GM23338 (cell line): ENCODE measurements around the gene RAP1GAP2. TPM values are rescaled to one million over a fixed set of nuclear protein-coding genes. Genes with fewer than 3 reads are reported as not detected.
A peak's percentile ranks its signal among the peaks of the same experiment; 100 is the strongest.

ENCODE experiments used
- ATAC-seq: fragments of 200-7000 bp; cut with Tn5 transposase; 3 replicates; pipeline ENCODE4 v1.9.1; 2020
- DNase-seq: peaks from one replicate; pipeline ENCODE4 v3.0.0-alpha.2; 2015; ENCODE audit warnings: low spot score
- H2AFZ ChIP-seq: fragments of 200-600 bp; sonication (generic); 2 replicates; pipeline ENCODE4 v1.8.0; 2016; ENCODE audit warnings: antibody characterized with exemption, mild to moderate bottlenecking, moderate library complexity
- H3F3A ChIP-seq: fragments of 200-600 bp; sonication (generic); replicated peaks from 2 replicates; pipeline ENCODE4 v1.8.0; 2017; ENCODE audit warnings: antibody characterized with exemption, mixed run types, low read depth
- H3K27ac ChIP-seq: fragments of 200-600 bp; sonication (generic); 2 replicates; pipeline ENCODE4 v1.6.1; 2016; ENCODE audit warnings: low read depth
- H3K27me3 ChIP-seq: fragments of 200-600 bp; sonication (generic); 2 replicates; pipeline ENCODE4 v1.8.0; 2016; ENCODE audit warnings: mild to moderate bottlenecking, mixed run types, moderate library complexity; ENCODE audit not compliant: insufficient read depth
- H3K36me3 ChIP-seq: fragments of 200-600 bp; sonication (generic); 2 replicates; pipeline ENCODE4 v1.8.0; 2016; ENCODE audit warnings: mild to moderate bottlenecking; ENCODE audit not compliant: insufficient read depth
- H3K4me1 ChIP-seq: fragments of 200-600 bp; sonication (generic); 2 replicates; pipeline ENCODE4 v1.8.0; 2016; ENCODE audit warnings: mild to moderate bottlenecking, moderate library complexity; ENCODE audit not compliant: insufficient read depth
- H3K4me2 ChIP-seq: fragments of 200-600 bp; sonication (generic); 2 replicates; pipeline ENCODE4 v1.7.1; 2017; ENCODE audit warnings: mixed run types
- H3K4me3 ChIP-seq: fragments of 200-600 bp; sonication (generic); 2 replicates; pipeline ENCODE4 v1.6.1; 2016; ENCODE audit warnings: mixed run types
- H3K79me2 ChIP-seq: fragments of 200-600 bp; sonication (generic); replicated peaks from 2 replicates; pipeline ENCODE4 v1.8.0; 2017; ENCODE audit warnings: mild to moderate bottlenecking; ENCODE audit not compliant: insufficient read depth
- H3K9me2 ChIP-seq: fragments of 200-600 bp; sonication (generic); 2 replicates; pipeline ENCODE4 v1.8.0; 2017; ENCODE audit not compliant: insufficient read depth
- H4K20me1 ChIP-seq: fragments of 200-600 bp; sonication (generic); replicated peaks from 2 replicates; pipeline ENCODE4 v1.8.0; 2017; ENCODE audit warnings: mild to moderate bottlenecking; ENCODE audit not compliant: insufficient read depth
- H3K27ac Mint-ChIP-seq: 2 replicates; pipeline ENCODE4 v1.8.0; 2020; ENCODE audit warnings: inconsistent platforms, mild to moderate bottlenecking, moderate library complexity, mixed read lengths
- H3K27me3 Mint-ChIP-seq: 3 replicates; pipeline ENCODE4 v1.8.0; 2022; ENCODE audit warnings: low read depth, mild to moderate bottlenecking, moderate library complexity, mixed read lengths, inconsistent platforms; ENCODE audit not compliant: insufficient read depth, poor library complexity
- H3K36me3 Mint-ChIP-seq: 3 replicates; pipeline ENCODE4 v1.8.0; 2021; ENCODE audit warnings: low read depth, mild to moderate bottlenecking, inconsistent platforms, moderate library complexity, mixed read lengths
- H3K4me1 Mint-ChIP-seq: 3 replicates; pipeline ENCODE4 v1.8.0; 2020; ENCODE audit warnings: mild to moderate bottlenecking, inconsistent platforms, mixed read lengths
- H3K4me3 Mint-ChIP-seq: 3 replicates; pipeline ENCODE4 v1.8.0; 2021; ENCODE audit warnings: moderate library complexity, mild to moderate bottlenecking, inconsistent platforms, mixed read lengths
- H3K9me3 Mint-ChIP-seq: 3 replicates; pipeline ENCODE4 v1.8.0; 2020; ENCODE audit warnings: moderate library complexity, mild to moderate bottlenecking, inconsistent platforms, mixed read lengths
- CREB1 ChIP-seq: fragments of 250-450 bp; sonication (Bioruptor Pico); IDR thresholded peaks from 2 replicates; pipeline ENCODE4 v1.5.0; 2020; ENCODE audit warnings: low read depth, mild to moderate bottlenecking, moderate library complexity
- CTCF ChIP-seq, 2 experiments: fragments of 200-600 bp in 1 of 2; sonication (generic) in 1 of 2; conservative IDR thresholded peaks; 2 replicates each; pipeline versions ENCODE4 v1.5.1 to v1.6.1; 2016 to 2017; ENCODE audit warnings: antibody characterized with exemption in 2 of 2, low read depth in 2 of 2, mild to moderate bottlenecking in 2 of 2, moderate library complexity in 1 of 2
- ETS1 ChIP-seq: IDR thresholded peaks from 2 replicates; pipeline ENCODE4 v1.6.1; 2016; ENCODE audit warnings: antibody characterized with exemption
- EZH2 ChIP-seq: fragments of 200-600 bp; sonication (generic); IDR thresholded peaks from one replicate; pipeline ENCODE4 v1.8.0; 2017; ENCODE audit warnings: antibody characterized with exemption, mild to moderate bottlenecking, low read depth; ENCODE audit not compliant: unreplicated experiment
- EZH2phosphoT487 ChIP-seq: fragments of 200-600 bp; sonication (generic); IDR thresholded peaks from one replicate; pipeline ENCODE4 v1.8.1; 2018; ENCODE audit warnings: antibody characterized with exemption; ENCODE audit not compliant: unreplicated experiment
- JUNB ChIP-seq: IDR thresholded peaks from one replicate; pipeline ENCODE4 v1.6.1; 2016; ENCODE audit warnings: antibody characterized with exemption; ENCODE audit not compliant: unreplicated experiment
- NANOG ChIP-seq: IDR thresholded peaks from 2 replicates; pipeline ENCODE4 v1.6.1; 2016; ENCODE audit warnings: antibody characterized with exemption, borderline replicate concordance
- POLR2AphosphoS5 ChIP-seq: IDR thresholded peaks from 2 replicates; pipeline ENCODE4 v1.6.1; 2016; ENCODE audit warnings: antibody characterized with exemption, low read depth
- REST ChIP-seq: IDR thresholded peaks from one replicate; pipeline ENCODE4 v1.6.1; 2018; ENCODE audit warnings: antibody characterized with exemption; ENCODE audit not compliant: unreplicated experiment
- STAT1 ChIP-seq: IDR thresholded peaks from one replicate; pipeline ENCODE4 v1.6.1; 2016; ENCODE audit warnings: antibody characterized with exemption; ENCODE audit not compliant: unreplicated experiment
- ZNF114 ChIP-seq: fragments of 250-450 bp; sonication (Bioruptor Pico); IDR thresholded peaks from 2 replicates; pipeline ENCODE4 v1.5.0; 2020; ENCODE audit warnings: mild to moderate bottlenecking, moderate library complexity
- ZNF331 ChIP-seq: fragments of 250-450 bp; sonication (Bioruptor Pico); IDR thresholded peaks from 2 replicates; pipeline ENCODE4 v1.5.0; 2020; ENCODE audit warnings: low read depth, mild to moderate bottlenecking, moderate library complexity
- ZNF462 ChIP-seq: fragments of 250-450 bp; sonication (Bioruptor Pico); IDR thresholded peaks from 2 replicates; pipeline ENCODE4 v1.5.0; 2020; ENCODE audit warnings: mild to moderate bottlenecking, moderate library complexity
- polyA plus RNA-seq: library from polyadenylated mRNA; unstranded; fragments of >200 nt; fragmentation: Nextera tagmentation; extraction: Ambion mirVana; gene quantifications from 2 replicates; pipeline ENCODE4 v1.2.1, GENCODE V29; 2016
- total RNA-seq: library from RNA; depleted of rRNA; stranded (reverse); fragments of >200 nt; shearing (Covaris generic); gene quantifications from 2 replicates; pipeline ENCODE4 v1.2.3, GENCODE V29; 2014

Gene RAP1GAP2
- total and polyA plus RNA-seq, 2 experiments from 2014 or later, result 17.8 to 46.1 TPM

GRCh38 chr17:2964370-2964769, 168.1 kb downstream of the RAP1GAP2 start:
- peaks cover 3% of the 10 kb centered on the region; the same call in 1 of the 2 replicates for H3K79me2 ChIP-seq
- no peak overlapping the region for H2AFZ ChIP-seq
- no peaks in the 10 kb centered on the region for H3F3A ChIP-seq
- H3K4me3 Mint-ChIP-seq, result no peak overlapping the region
- H3K4me1 Mint-ChIP-seq, result peaks cover 21% of the 10 kb centered on the region
- peaks cover 4% of the 10 kb centered on the region for H4K20me1 ChIP-seq
- no peaks in the 10 kb centered on the region for H3K9me2 ChIP-seq
- H3K4me3 ChIP-seq, result no peak overlapping the region
- no peak overlapping the region for H3K27ac ChIP-seq
- peaks cover 9% of the 10 kb centered on the region for H3K27me3 Mint-ChIP-seq
- TF ChIP-seq ZNF114 (CRISPR knock-in tag), result no peak
- TF ChIP-seq EZH2phosphoT487, result no peak
- TF ChIP-seq REST, result no peak
- no peak for TF ChIP-seq JUNB
- no peak for TF ChIP-seq CTCF (conservative IDR thresholded peaks at IDR 0.05; ENCODE audit: low read depth in 2 of 2)
- TF ChIP-seq EZH2, result no peak
- TF ChIP-seq ETS1, result no peak
- TF ChIP-seq CREB1 (CRISPR knock-in tag), result no peak
- no peak for TF ChIP-seq ZNF331
- no peak for TF ChIP-seq NANOG
- TF ChIP-seq STAT1, result no peak
- no peak for TF ChIP-seq ZNF462 (CRISPR knock-in tag)
- no peak for TF ChIP-seq POLR2AphosphoS5
- H3K4me2 ChIP-seq, result no peak overlapping the region
- peaks cover 22% of the 10 kb centered on the region for H3K36me3 Mint-ChIP-seq
- H3K27ac Mint-ChIP-seq, result peak overlapping the region; percentile 69; the same call in 1 of the 2 replicates
- H3K9me3 Mint-ChIP-seq, result no peaks in the 10 kb centered on the region
- ATAC-seq (no peak; the same call in 2 of the 3 replicates), DNase-seq (no peak)
- no peaks in the 10 kb centered on the region for H3K27me3 ChIP-seq
- peaks cover 8% of the 10 kb centered on the region; the same call in 1 of the 2 replicates for H3K36me3 ChIP-seq
- no peaks in the 10 kb centered on the region for H3K4me1 ChIP-seq
